Fibroblast of lung (primary cell): Measurements from ENCODE around the gene ATAD5. TPM values are rescaled to one million over a fixed set of nuclear protein-coding genes. Genes with fewer than 3 reads are reported as not detected.

Experiments used
- DNase-seq, 2 donors: peaks; one replicate each; pipeline versions ENCODE4 v3.0.0 to v3.0.0-alpha.2; 2010; ENCODE audit warnings: low read depth in 2 of 2
- H2AFZ ChIP-seq: 2 replicates; pipeline ENCODE4 v1.5.1; 2012; ENCODE audit warnings: low read length, control low read depth, inconsistent platforms
- H3K27ac ChIP-seq: 2 replicates; pipeline ENCODE4 v1.5.1; 2011; ENCODE audit warnings: low read length, control low read depth; ENCODE audit not compliant: insufficient read depth
- H3K27me3 ChIP-seq: 2 replicates; pipeline ENCODE4 v1.5.1; 2011; ENCODE audit warnings: mild to moderate bottlenecking, low read length; ENCODE audit not compliant: control insufficient read depth, insufficient read depth
- H3K36me3 ChIP-seq: 2 replicates; pipeline ENCODE4 v1.5.1; 2011; ENCODE audit warnings: low read length; ENCODE audit not compliant: control insufficient read depth, insufficient read depth
- H3K4me1 ChIP-seq: 2 replicates; pipeline ENCODE4 v1.5.1; 2011; ENCODE audit warnings: low read length; ENCODE audit not compliant: control insufficient read depth, insufficient read depth; ENCODE audit errors: extremely low read depth
- H3K4me2 ChIP-seq: 2 replicates; pipeline ENCODE4 v1.5.1; 2011; ENCODE audit warnings: low read length, control low read depth; ENCODE audit not compliant: insufficient read depth; ENCODE audit errors: extremely low read depth
- H3K4me3 ChIP-seq, 4 experiments: fragments of 200-600 bp in 1 of 4; sonication (generic) in 1 of 4; replicated peaks in 1 of 4; 2 replicates each; pipeline ENCODE4 v1.5.1; 2011 to 2016; ENCODE audit warnings: low read length in 4 of 4, low read depth in 3 of 4, mild to moderate bottlenecking in 3 of 4, control low read depth in 2 of 4, inconsistent platforms in 1 of 4, mixed read lengths in 1 of 4; ENCODE audit not compliant: insufficient read depth in 1 of 4; ENCODE audit errors: control extremely low read depth in 1 of 4
- H3K79me2 ChIP-seq: 2 replicates; pipeline ENCODE4 v1.5.1; 2012; ENCODE audit warnings: mild to moderate bottlenecking, low read length, inconsistent platforms; ENCODE audit not compliant: control insufficient read depth, insufficient read depth
- H3K9ac ChIP-seq: 2 replicates; pipeline ENCODE4 v1.5.1; 2011; ENCODE audit warnings: mild to moderate bottlenecking, low read length, control low read depth; ENCODE audit not compliant: insufficient read depth
- H3K9me3 ChIP-seq: 2 replicates; pipeline ENCODE4 v1.5.1; 2012; ENCODE audit warnings: low read depth, low read length; ENCODE audit not compliant: control insufficient read depth, insufficient read depth
- H4K20me1 ChIP-seq: 2 replicates; pipeline ENCODE4 v1.5.1; 2011; ENCODE audit warnings: low read length; ENCODE audit not compliant: control insufficient read depth, insufficient read depth; ENCODE audit errors: extremely low read depth
- CTCF ChIP-seq, 2 donors: IDR thresholded peaks in 1 of 2; conservative IDR thresholded peaks in 1 of 2; 1 replicate in 1 of 2; 2 replicates in 1 of 2; pipeline ENCODE4 v1.5.1; 2011 to 2012; ENCODE audit warnings: low read length in 2 of 2, control low read depth in 1 of 2, inconsistent platforms in 1 of 2, low read depth in 1 of 2, mild to moderate bottlenecking in 1 of 2
- EZH2 ChIP-seq: IDR thresholded peaks from 2 replicates; pipeline ENCODE4 v1.5.1; 2012; ENCODE audit warnings: low read length, control low read depth, mild to moderate bottlenecking; ENCODE audit errors: missing control alignments
- polyA plus RNA-seq, 2 donors: library from polyadenylated mRNA; depleted of rRNA in 1 of 2; stranded (reverse) in 1 of 2; unstranded in 1 of 2; fragments of >200 nt; gene quantifications; 2 replicates each; pipeline ENCODE4 v1.2.1, GENCODE V29; 2011 to 2012; ENCODE audit warnings: missing spikeins in 1 of 2
- total RNA-seq: library from RNA; depleted of rRNA; stranded (reverse); fragments of >200 nt; gene quantifications from 2 replicates; pipeline ENCODE4 v1.2.1, GENCODE V29; 2014

Gene ATAD5
- total and polyA plus RNA-seq, 2 donors (not counting 1 experiment from before 2014, with no cell fraction given) = 0.83 to 1.6 TPM

- DNase-seq = no peak
- peak overlapping the region; percentile 84 for H3K9ac ChIP-seq
- H3K4me2 ChIP-seq = peak overlapping the region; percentile 81
- no peaks in the 10 kb centered on the region for H3K27me3 ChIP-seq
- no peaks in the 10 kb centered on the region for H4K20me1 ChIP-seq
- H3K9me3 ChIP-seq = no peaks in the 10 kb centered on the region
- H3K4me3 ChIP-seq = peak overlapping the region; percentile 54 to 94 (median 78)
- no peak overlapping the region for H3K27ac ChIP-seq
- H2AFZ ChIP-seq = no peak overlapping the region
- no peaks in the 10 kb centered on the region for H3K36me3 ChIP-seq
- no peak for TF ChIP-seq EZH2
- TF ChIP-seq CTCF (conservative IDR thresholded peaks at IDR 0.05 in 1 of 2, IDR thresholded peaks at IDR 0.05 in 1 of 2; ENCODE audit: low read depth in 1 of 2, low read length in 2 of 2) = no peak
- peaks cover 45% of the 10 kb centered on the region for H3K79me2 ChIP-seq
- H3K4me1 ChIP-seq = no peaks in the 10 kb centered on the region
Measured at GRCh38 chr17:30823421-30823820, 8.3 kb upstream of the ATAD5 start.

- Histone ChIP-seq H3K4me1 (no peaks in the 10 kb centered on the region), H3K9me3 (no peaks in the 10 kb centered on the region), H3K79me2 (peaks cover 43% of the 10 kb centered on the region), H3K27me3 (no peaks in the 10 kb centered on the region), H2AFZ (peak overlapping the region; percentile 89), H3K9ac (peak overlapping the region; percentile 84), H3K27ac (peak overlapping the region; percentile 71), H3K4me2 (peak overlapping the region; percentile 81), H3K4me3 (peak overlapping the region; percentile 54 to 94 (median 78)), H3K36me3 (no peaks in the 10 kb centered on the region), H4K20me1 (no peaks in the 10 kb centered on the region)
- DNase-seq = peak in 1 of 2 donors; percentile 19
- TF ChIP-seq CTCF (conservative IDR thresholded peaks at IDR 0.05 in 1 of 2, IDR thresholded peaks at IDR 0.05 in 1 of 2; ENCODE audit: low read depth in 1 of 2, low read length in 2 of 2) (no peak), EZH2 (no peak)
Measured at GRCh38 chr17:30824002-30824355, 7.8 kb upstream of the ATAD5 start.

- Histone ChIP-seq H3K9me3 (no peaks in the 10 kb centered on the region), H4K20me1 (no peaks in the 10 kb centered on the region), H3K27ac (peak within 1 kb of the TSS; percentile 71), H2AFZ (peak within 1 kb of the TSS; percentile 98), H3K4me3 (peak within 1 kb of the TSS; percentile 54 to 94 (median 78)), H3K36me3 (no peaks in the 10 kb centered on the region), H3K27me3 (no peaks in the 10 kb centered on the region), H3K4me2 (peak within 1 kb of the TSS; percentile 92), H3K79me2 (peaks cover 38% of the 10 kb centered on the region), H3K4me1 (no peaks in the 10 kb centered on the region), H3K9ac (peak within 1 kb of the TSS; percentile 84)
- peak; percentile 86 to 88 for DNase-seq
- TF ChIP-seq EZH2 (no peak), CTCF (conservative IDR thresholded peaks at IDR 0.05 in 1 of 2, IDR thresholded peaks at IDR 0.05 in 1 of 2; ENCODE audit: low read depth in 1 of 2, low read length in 2 of 2) (peak in 1 of 2 donors; percentile 35)
Measured at GRCh38 chr17:30824356-30825145, 7.2 kb upstream of the ATAD5 start, which contains the start of gene CRLF3. CRLF3 (minus strand) TSS chr17:30824692; CDS start chr17:30824651, 41 bp downstream.
